Activated CD4-positive, alpha-beta T cell treated with anti-CD3 and anti-CD28 coated beads, Interleukin-2, amount 50 U/mL, for 48 hours (primary cell): Measurements from ENCODE around the gene SESN3.
"Not testable (repeated sequence)": the region's sequence is repeated elsewhere in the genome, so short reads cannot be mapped to it uniquely, and the experiment has no call there.

Source experiments
- DNase-seq, 2 experiments: peaks; one replicate each; pipeline ENCODE4 v3.0.0-alpha.2; 2020

SESN3 gene

GRCh38 chr11:95150956-95151684 lies 79.9 kb downstream of the SESN3 start:
- peak; percentile 88 to 92 for DNase-seq

DNA sequence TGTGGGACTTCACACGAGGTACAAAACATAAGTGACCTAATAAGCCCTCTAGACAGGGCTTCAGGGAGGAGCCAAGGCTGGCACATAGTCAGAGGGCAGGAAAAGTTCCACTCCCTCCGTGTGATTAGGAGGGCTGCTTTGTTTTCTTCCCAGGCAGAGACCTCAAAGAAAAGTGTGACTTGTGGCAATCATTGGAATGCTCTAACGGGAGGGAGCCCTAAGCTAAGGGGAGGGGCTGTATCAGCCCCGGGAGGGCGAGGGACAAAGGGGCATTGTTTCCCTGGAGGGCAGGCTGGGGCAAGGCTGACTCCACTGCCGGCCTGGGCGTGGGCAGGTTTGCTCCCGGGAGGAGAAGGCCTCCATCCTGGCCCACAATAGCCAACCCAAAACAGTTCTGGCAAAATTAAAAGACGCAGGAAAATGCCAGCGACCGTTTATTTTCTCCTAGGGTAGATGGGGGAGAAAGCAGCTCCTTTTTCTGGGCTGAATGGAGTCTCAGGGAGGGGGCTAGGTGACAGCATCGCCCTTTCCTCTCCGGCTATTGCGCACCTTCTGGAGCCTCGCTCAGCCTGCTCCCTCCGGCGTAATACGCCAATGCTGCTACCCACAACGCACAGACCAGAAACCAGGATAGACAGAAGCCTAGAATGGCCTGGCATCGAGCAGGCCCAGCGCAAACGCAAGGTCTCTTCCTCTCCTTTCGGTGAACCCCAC lies 81.2 kb downstream of the SESN3 start:
- no peak for DNase-seq

- no peak for DNase-seq
These were observed 82.1 kb downstream of the SESN3 start for GRCh38 chr11:95148938-95149337.

DNA sequence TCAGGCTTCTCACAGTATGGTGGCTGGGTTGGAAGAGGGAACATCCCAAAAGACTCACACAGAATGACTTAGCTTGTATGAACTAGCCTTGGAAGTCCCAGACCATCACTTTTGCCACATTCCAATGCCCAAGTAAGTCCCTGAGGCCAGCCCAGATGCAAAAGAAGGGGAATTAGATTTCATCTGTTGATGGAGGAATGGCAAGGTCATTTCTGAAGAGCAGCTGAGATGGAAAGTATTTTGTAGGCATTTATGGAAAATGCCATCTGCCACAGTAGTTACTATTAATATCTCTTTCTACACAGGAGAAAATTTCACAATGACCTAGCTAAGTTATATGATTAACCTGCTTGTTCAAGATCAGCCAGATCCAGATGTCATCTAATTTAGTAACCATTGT lies 82.6 kb downstream of the SESN3 start:
- DNase-seq = no peak

DNA sequence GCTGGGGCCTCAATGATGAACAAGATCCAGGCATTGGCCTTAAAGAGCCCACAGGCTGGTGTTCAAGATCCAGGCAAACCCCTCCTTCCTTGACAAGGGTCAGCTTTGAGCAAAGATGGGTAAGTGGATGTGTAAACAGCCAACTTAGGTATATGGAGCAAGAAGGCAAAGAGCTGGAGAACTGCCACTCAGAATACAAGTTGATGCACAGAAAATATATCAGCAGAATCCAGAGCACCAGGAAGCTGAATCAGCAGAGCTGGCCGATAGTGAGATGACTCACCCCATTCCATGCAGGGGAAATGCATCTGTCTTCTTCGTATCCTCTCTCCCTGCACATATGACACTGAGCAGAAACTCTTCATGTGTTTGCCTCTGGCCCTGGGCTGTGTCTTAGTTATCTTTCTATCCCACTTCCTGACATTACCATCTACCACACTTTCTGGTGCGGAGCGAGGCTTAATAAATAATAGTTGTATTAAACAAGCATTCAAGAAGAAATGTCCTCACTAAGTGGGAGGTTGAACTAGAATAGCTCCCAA lies 83.6 kb downstream of the SESN3 start:
- DNase-seq = no peak

DNA sequence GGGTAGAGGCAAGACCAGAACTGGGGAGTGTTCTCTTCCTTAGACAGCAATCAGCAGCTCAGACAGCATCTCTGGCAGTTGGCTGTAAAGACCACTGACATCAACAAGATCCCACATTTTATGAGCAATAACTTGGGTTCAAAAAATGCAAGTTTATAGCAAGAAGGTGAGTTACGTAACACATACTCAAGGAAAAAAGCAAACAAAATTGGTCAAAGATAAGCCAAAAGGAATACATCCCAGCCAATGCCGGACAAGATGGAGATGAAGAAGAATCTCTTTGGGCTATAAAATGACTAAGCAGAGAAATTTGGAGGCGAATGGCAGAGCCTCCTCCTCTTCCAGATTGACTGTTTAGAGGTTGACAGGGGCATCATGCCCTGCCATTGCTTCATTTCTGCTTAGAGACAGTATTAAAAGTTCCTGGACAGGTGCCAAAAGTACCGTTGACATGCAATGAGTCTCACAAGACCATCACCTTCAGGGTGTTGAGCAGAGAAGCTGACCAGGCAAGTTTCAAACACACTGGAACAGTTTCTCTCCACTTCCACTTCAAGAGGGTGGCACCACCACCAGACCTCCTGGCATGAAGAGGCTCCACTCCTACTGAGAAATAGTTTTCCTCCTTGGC lies 85.5 kb downstream of the SESN3 start:
- no peak for DNase-seq

DNA sequence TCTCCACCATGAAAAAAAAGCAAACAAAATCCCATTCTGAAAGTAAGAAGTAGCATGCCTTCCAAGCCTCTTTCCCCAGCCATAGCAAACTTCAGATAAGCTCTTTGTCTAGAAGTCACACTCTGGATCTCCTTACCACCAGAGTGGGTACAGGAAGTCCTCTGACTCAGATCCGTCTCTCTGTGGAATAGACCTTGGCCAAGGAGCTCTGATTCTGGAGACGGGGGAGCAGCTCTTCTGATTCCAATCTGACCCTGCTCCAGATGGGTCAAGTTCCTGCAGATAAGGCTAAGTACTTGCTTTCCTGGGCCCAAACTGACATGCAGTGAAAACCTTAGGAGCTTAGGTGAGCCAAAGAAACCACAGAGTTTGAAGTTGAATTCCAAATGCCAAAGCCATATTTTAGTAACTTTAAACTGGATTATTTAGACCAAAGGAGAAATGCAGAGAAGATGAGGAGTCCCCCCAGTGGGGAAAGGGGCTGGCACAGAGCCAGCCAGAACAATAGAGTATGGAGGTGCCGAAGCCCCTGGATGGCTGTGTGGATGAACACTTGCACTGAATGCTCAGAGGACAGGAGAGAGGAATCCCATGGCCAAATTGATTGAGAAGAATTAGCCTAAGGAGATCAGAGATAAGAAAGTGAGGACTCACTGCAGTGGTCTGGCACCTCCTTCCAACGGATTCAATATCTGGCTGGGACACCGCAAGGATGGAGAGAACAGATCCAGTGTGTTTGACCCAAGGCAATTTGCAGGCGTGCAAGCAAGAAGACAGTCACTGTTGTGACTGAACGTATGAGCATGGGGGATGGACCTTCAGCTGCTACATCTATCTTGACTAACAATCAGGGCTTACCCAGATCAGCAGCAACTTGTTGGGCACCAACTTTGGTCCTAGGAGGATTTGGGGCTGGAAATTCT lies 86.4 kb downstream of the SESN3 start:
- DNase-seq = no peak

DNA sequence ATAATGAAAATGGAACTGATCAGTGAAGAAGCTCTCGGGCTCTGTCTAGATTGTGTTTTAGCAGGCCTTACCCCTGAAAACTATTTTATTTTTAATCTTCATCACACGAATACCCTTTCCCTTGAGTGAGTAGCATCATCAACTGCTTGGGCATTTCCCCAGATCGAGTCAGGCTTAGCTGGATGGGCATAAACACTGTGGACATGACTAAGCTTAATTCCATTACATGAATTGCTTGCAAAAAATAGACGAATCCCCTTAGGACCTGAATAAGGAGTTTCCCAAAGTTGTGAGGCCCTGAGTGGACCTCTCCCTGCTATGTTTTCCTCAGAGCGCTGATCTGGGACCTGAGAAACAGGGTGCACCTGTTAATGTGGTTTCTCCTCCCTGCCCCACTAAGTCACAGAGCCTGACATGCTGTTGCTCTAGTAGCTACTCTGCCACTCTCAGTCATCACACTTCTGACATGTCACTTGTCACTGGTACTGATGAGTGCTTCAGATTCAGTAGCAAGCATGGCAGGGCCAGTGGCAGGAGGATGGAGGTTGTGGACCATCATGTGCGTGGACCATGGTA lies 87.8 kb downstream of the SESN3 start:
- no peak for DNase-seq

DNA sequence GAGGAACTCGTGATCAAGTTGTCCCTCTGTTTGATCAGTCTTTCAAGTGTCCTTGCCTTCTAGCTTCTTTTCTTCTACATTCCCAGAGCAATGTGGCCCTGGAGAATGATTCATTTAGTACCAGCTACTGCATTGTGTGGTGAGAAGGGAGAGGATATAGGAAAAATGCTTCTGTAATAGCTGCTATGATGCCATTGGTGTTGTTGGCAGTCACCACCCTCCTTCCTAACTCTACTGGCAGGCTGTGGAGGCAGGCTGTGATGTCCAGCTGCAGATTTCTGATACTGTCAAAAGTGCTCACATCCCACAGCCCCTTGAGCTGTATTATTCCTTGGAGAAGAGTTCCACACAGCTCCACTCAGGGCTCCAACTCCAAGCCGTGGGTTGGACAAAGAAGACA lies 88.6 kb downstream of the SESN3 start:
- no peak for DNase-seq

GRCh38 chr11:95140397-95141033 lies 90.5 kb downstream of the SESN3 start:
- DNase-seq = no peak

DNA sequence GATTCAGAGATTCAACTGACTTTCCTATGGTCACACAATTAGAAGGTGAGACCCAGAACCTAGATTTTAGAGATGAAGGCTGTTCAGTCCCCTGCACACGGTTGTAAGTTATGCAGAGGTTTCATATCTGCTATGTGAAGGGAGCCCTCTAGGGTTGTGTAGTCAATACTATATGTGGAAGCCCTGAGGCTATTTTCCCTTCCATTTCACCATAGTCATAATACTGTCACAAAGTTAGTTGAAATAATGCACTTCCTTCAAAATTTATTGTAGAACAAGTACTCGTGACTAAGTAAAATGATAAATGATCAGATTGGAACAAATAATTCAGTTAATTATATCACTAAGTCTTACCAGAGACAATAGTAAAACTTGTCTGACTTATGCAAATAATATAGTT lies 92.6 kb downstream of the SESN3 start:
- DNase-seq = no peak

DNA sequence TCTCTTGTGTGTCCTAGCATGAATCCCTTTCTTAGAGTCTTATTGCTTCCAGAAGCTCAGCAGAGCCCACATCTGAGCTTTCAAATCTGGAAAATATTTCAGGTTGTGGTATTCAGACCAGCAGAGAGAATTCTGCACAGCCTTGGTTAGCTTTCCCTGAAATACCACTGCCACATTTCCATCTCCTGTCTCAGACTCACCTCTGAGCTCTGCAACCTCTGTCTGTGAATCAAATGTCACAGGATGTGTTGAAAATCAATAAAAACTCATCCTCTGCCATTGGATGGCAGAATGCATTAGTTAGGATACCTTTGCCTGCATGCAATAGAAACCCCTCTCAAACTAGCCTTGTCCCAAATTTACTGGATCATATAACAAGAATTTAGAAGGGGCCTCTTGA lies 93.7 kb downstream of the SESN3 start:
- DNase-seq = no peak

DNA sequence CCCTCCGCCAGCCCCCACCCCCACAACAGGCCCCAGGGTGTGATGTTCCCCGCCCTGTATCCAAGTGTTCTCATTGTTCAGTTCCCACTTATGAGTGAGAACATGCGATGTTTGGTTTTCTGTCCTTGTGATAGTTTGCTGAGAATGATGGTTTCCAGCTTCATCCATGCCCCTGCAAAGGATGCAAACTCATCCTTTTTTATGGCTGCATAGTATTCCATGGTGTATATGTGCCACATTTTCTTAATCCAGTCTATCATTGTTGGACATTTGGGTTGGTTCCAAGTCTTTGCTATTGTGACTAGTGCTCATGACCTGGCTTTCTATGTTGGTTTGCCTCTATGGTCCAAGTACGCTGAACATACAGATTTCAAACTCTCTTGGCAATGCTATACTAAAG lies 94.3 kb downstream of the SESN3 start:
- not testable (repeated sequence) for DNase-seq

DNA sequence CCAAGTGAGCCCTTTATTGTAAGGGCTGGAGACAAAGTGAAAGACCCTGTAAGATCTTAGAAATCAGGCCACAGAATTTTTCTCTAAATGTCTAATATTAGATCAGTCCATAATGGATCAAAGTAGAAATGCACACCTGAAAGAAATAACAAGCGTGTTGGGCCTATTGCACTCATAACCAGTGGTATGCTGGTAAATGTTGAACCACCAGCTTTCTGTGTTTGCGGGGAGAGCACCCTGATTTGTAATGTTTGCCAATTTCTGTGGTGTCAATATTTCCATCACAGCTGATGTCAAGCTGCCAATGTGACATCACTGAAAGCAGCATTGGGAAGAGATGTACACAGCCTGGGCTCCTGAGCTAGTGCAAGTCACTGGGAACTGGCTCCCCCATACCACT lies 95.1 kb downstream of the SESN3 start:
- DNase-seq = no peak

DNA sequence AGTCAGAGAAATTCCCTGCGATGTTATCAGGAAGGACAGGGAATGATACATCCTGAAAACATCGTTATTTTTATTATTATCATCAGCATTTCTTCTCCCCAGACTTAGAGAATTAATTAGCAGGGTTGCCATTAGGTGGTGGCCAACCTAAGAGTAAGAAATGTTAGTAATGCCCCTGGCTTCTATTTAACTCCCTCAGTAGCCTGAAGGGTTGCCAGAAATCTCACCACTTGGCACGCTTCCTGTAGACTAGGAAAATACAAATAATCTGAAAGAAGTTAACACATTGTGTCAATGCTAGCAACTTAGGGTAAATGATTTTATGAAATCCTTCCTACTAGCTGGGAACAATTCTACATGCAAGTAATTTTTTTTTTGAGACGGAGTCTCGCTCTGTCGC lies 95.8 kb downstream of the SESN3 start:
- no peak for DNase-seq

DNA sequence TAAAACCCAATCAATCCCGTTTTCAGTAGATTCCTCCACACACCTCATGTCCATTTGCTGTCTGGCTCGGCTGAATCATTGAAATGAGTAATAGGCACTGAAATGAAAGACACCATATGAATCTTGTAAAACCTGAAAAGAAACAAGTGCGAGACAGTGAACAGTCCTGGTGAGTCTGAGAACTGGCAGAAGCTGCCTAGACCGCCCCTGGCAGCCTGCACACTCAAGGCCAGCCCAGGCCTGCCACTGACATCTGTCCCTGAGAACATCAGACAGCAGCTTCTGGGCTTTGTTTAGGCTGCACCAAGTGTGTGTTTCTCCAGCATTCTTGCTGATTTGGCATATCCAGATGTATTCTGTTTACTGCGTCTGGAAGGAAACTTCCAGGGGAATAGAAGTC lies 96.5 kb downstream of the SESN3 start:
- DNase-seq = no peak

GRCh38 chr11:95132956-95133355 lies 98.0 kb downstream of the SESN3 start:
- DNase-seq = no peak

GRCh38 chr11:95128602-95129001 lies 102.4 kb downstream of the SESN3 start:
- DNase-seq = no peak

DNA sequence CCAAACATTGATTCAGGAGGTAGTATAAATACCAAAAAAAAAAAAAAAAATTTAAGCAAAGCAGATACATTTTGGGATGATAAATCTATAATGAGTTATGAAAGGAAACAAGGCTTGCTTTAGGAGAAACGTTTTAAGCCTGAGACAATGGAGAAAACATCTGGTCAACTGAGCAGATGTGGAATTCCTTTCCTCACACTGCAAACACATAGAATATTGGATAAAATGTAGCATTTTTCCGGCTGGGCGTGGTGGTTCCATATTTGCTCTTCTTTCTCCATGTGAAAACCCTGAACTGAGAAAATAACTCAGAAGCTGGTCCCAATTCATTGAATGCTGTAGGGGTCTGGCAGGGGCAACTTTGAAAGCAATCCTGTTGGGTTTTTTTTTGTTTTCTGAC lies 107.4 kb downstream of the SESN3 start:
- no peak for DNase-seq

GRCh38 chr11:95121698-95122097 lies 109.3 kb downstream of the SESN3 start:
- DNase-seq = no peak

DNA sequence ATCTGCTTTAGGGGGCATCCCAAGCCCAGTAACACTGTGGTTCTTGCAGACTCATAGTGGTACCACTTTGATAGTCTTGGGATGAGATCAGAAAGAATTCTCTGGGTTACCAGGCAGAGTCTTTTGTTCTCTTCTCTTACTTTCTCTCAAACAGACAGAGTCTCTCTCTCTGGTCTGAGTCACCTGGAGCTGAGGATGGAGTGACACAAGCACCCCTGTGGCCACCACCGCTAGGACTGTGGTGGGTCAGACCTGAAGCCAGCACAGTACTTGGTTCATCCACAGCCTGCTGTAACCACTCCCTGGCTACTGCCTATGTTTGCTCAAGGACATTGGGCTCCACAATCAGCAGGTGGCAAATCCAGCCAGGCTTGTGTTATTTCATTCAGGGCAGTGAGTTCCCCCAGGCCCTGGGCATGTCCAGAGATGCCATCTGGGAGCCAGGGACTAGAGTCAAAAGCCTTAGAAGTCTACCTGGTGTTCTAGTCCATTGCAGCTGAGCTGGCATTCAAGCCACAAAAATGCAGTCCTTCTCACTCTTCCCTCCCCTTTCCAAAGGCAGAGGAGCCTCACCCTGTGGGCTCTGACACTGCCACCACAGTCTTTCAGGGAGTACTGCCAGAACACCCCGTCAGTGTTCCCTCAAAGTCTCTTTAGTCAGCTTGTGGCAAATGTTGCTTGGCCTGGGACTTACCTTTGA lies 111.5 kb downstream of the SESN3 start:
- no peak for DNase-seq
